Ecto neural progenitor cell (in vitro differentiated cells): ENCODE data around the gene CLDN10.

Experiments
- DNase-seq: peaks from one replicate; pipeline ENCODE4 v3.0.0-alpha.2; 2018; ENCODE audit warnings: low spot score

Gene CLDN10

GRCh38 chr13:95601906-95602305, 49.4 kb downstream of the CLDN10 start:
- no peak for DNase-seq

DNA sequence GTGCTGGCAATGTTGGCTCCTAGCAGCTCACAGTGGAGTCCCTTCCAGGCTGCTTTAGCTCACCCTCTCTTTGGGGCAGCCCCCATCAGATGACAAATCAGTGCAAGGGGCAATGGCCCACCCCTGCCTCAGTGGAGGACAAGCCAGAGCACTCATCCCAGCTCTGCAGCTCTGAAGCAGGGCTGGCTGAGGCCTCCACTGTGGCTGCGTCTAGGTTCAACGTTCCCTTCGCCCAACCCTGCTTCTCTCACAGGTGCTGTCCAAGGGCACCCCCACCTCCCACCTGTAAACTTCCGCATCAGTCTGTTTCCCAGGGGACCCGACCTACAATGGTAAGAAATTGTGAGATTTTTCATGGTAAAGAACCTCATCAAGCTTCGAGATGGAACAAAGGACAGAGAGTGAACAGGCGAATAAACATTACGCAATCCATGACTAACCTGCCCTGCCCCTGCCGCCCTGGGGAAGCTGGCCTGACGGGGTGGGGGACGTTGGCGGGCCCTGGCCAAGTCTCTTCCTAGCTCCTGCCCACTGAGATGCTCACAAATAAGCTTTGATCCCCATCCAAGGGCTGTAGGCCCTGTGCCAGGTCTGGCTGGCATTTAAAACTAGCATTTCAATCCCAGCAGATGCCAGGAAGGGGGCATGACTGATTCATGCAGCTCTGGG, 51.5 kb downstream of the CLDN10 start:
- no peak for DNase-seq

GRCh38 chr13:95604556-95604915, 52.0 kb downstream of the CLDN10 start:
- DNase-seq = no peak

DNA sequence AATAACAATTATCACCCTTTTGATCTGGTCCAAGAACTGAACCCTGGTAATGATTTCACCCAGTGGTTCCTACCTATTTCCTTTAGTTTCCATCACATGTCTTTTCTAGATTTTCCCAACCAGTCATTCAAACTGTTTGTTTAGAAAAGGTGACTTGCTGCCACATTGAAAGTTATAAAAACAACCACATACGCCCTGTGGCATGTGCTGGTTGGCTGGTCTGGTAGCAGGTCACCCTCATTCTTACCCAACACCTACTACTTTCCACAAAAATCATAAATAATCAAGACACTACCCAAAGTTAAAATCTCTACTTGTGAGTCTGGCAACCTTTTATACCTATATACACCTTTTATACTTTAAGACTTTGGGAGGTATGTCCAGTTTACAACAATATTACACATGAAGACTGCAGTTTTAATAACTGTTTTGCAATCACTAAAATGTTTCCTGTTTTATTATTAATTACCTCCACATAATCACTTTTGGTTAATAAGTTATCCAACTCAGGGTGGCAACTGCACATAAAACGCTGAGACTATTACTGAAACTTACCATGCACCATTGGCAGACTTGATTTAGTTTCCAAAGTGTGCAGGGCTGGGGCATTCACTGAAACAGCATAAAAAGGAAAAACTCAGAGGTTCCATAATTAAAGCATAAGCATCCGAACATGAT, 53.1 kb downstream of the CLDN10 start:
- DNase-seq = no peak

- DNase-seq = no peak
Measured at GRCh38 chr13:95607366-95607765, 54.8 kb downstream of the CLDN10 start.

- no peak for DNase-seq
Measured at GRCh38 chr13:95608640-95609323, 56.3 kb downstream of the CLDN10 start.

- no peak for DNase-seq
Measured at GRCh38 chr13:95614641-95615245, 62.2 kb downstream of the CLDN10 start.

- DNase-seq = no peak
Measured at GRCh38 chr13:95615539-95615938, 63.0 kb downstream of the CLDN10 start.

DNA sequence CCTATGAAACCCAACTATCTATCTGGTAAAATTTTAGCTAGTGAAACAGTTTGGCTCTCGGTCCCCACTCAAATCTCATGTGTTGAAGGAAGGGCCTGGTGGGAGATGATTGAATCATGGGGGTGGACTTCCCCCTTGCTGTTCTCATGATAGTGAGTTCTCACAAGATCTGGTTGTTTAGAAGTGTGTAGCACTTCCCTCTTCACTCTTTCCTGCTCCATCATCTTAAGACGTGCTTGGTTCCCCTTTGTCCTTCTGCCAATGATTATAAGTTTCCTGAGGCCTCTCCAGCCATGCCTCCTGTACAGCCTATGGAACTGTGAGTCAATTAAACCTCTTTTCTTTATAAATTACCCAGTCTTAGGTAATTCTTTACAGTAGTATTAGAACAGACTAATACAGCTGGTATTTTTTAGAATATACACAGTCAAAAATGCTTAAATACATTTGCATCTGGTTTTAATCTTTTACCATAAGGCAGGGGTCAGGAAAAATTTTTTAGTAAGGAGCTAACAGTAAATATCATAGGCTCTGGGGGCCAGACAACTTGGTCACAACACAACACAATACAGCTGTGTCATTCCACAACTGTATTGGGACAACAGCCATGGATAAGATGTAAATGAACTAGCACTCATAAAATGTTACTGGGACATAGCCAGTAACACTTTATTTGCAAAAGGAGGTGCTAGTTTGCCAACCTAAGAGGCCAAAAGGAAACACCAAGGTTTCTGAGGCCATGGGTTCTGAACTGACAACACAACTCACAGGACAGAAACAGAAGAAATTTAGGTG, 67.7 kb downstream of the CLDN10 start:
- DNase-seq = no peak

DNA sequence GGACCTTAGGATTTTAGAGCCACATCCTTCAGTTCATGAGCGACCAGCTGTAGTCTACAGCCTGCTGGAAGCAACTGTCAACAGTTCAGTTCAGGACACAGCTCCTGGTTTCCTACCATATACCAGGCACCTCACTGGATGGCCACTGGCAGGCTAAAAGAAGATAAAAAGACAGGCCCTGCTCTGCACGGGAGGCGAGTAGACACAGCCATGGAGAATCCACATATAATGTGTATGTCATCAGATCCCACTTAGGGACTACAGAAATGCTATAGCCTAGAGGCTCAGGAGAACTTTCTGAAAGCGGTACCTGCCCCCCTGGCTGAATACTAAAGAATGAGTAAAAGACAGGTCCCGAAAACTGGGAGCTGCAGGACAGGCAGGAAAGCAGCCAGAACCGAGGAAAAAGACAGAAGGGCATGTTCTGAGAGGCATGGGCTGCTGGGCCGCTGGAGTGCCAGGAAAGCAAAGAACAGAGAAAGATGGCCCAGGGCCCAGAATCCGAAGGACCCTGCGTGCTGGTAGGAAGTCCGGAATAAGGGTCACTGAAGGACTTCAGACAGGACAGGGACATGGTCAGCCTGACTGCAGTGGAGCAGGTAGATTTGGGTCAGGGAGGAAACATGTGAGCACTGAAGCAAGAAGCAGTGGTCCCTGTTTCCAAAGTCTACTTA, 68.4 kb downstream of the CLDN10 start:
- no peak for DNase-seq

- DNase-seq = no peak
Measured at GRCh38 chr13:95623141-95623540, 70.6 kb downstream of the CLDN10 start.

DNA sequence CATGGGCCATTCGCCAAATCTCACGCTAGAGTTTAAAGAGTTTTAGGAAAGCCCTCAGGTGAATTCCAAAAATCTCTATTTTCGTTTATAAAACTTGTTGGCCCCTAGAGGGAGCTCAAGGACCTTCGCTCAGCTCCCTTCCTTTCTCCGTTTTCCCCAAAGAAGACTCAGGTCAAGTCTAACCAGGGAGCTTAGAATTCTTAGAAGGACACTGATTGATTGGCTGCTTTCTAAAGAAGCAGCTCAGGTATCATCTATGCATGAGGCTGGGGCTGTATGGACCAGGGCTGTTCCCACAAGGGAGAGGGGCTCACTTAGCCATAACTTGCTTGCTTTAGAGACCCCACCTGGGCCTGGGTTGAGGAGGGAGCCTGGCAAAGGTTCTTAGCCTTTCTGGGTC, 71.5 kb downstream of the CLDN10 start:
- DNase-seq = no peak

DNA sequence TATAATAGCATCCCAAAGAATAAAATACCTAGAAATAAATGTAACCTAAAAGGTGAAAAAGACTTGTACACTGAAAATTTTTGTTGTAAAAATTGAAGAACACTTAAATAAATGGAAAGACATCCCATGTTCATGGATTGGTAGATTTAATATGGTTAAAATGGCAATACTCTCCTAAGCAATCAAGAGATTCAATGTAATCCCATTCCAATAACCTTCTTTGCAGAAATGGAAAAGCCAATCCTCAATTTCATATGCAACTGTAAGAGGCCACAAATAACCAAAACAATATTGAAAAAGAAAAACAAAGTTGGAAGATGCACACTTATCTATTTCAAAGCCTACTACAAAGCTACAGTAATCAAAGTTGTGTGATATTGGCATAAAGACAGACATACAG, 74.2 kb downstream of the CLDN10 start:
- no peak for DNase-seq

GRCh38 chr13:95627590-95627989, 75.1 kb downstream of the CLDN10 start:
- no peak for DNase-seq

GRCh38 chr13:95628488-95628887, 76.0 kb downstream of the CLDN10 start:
- DNase-seq = no peak

GRCh38 chr13:95629071-95629470, 76.6 kb downstream of the CLDN10 start:
- no peak for DNase-seq
